ENCODE results near the gene TEX264. TPM values are rescaled to one million over a fixed set of nuclear protein-coding genes. Genes with fewer than 3 reads are reported as not detected.

Gene TEX264
- total RNA-seq, 1 experiment from 2014 or later, result 11.8 TPM

GRCh38 chr3:51705276-51706020 is 34.4 kb downstream of the TEX264 start:
- H3K9me3 Mint-ChIP-seq, result no peaks in the 10 kb centered on the region
- no peaks in the 10 kb centered on the region for H3K36me3 Mint-ChIP-seq
- H3K27me3 Mint-ChIP-seq (ENCODE audit: low read depth), result peaks cover 28% of the 10 kb centered on the region
- no peak overlapping the region for H3K27ac Mint-ChIP-seq
- H3K4me3 Mint-ChIP-seq, result no peak overlapping the region
- POLR2A ChIA-PET, result no interaction called here
- TF ChIP-seq ZSCAN18 (CRISPR knock-in tag; IDR thresholded peaks at IDR 0.05), result no peak
- no peak for TF ChIP-seq TCF7 (CRISPR knock-in tag; IDR thresholded peaks at IDR 0.05; ENCODE audit: low read depth)
- TF ChIP-seq ETV6 (CRISPR knock-in tag; IDR thresholded peaks at IDR 0.05), result no peak
- no peak for TF ChIP-seq ARID4B (CRISPR knock-in tag; IDR thresholded peaks at IDR 0.05; ENCODE audit: borderline replicate concordance)
- no peak for TF ChIP-seq USF1 (CRISPR knock-in tag; IDR thresholded peaks at IDR 0.05)
- TF ChIP-seq ATF6 (CRISPR knock-in tag; IDR thresholded peaks at IDR 0.05), result no peak
- TF ChIP-seq NFYB (CRISPR knock-in tag; conservative IDR thresholded peaks at IDR 0.05; ENCODE audit: low read depth), result no peak
- TF ChIP-seq PRRX2 (CRISPR knock-in tag; IDR thresholded peaks at IDR 0.05), result no peak
- TF ChIP-seq RORB (CRISPR knock-in tag; IDR thresholded peaks at IDR 0.05), result no peak
- TF ChIP-seq ATF3 (CRISPR knock-in tag; conservative IDR thresholded peaks at IDR 0.05), result no peak
- TF ChIP-seq ZNF425 (CRISPR knock-in tag; conservative IDR thresholded peaks at IDR 0.05), result no peak
- no peak for TF ChIP-seq ZNF281 (CRISPR knock-in tag; IDR thresholded peaks at IDR 0.05)
- no peak for TF ChIP-seq SMAD4 (CRISPR knock-in tag; IDR thresholded peaks at IDR 0.05)
- no peak for ATAC-seq
- CTCF ChIA-PET, result interaction anchor here (1.2 to 9.3 kb wide), 6 partner anchors 14 to 236 kb away, joined by 3 to 139 read pairs (median 12); partner anchors contain the start of gene RRP9
- no peak for DNase-seq (ENCODE audit: low spot score)
- H3K4me1 Mint-ChIP-seq, result peaks cover 29% of the 10 kb centered on the region

Measured in WTC11 (cell line).